ENCODE results near the gene LRRC8E.

DNA sequence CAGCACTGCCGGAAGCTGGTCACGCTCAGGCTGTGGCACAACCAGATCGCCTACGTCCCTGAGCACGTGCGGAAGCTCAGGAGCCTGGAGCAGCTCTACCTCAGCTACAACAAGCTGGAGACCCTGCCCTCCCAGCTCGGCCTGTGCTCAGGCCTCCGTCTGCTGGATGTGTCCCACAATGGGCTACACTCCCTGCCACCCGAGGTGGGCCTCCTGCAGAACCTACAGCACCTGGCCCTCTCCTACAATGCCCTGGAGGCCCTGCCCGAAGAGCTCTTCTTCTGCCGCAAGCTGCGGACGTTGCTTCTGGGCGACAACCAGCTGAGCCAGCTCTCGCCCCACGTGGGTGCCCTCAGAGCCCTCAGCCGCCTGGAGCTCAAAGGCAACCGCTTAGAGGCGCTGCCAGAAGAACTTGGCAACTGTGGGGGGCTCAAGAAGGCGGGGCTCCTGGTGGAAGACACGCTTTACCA is 12.1 kb downstream of the LRRC8E start:
- TF ChIP-seq CTCF (IDR thresholded peaks at IDR 0.05) (no peak), POLR2A (IDR thresholded peaks at IDR 0.05) (no peak)
